Activated CD4-positive, alpha-beta T cell treated with anti-CD3 and anti-CD28 coated beads, Interleukin-2, amount 10 ng/mL, durations not matched to agents 24 days and 14 days (primary cell): Measurements from ENCODE around the gene CFL1. TPM values are rescaled to one million over a fixed set of nuclear protein-coding genes. Genes with fewer than 3 reads are reported as not detected.
A peak's percentile ranks its signal among the peaks of the same experiment; 100 is the strongest.

Experiments
- DNase-seq: peaks from one replicate; pipeline ENCODE4 v3.0.0; 2022
- H3K27ac Mint-ChIP-seq: one replicate; pipeline ENCODE4 v1.8.0; 2022; ENCODE audit warnings: mild to moderate bottlenecking, mixed read lengths
- H3K27me3 Mint-ChIP-seq: one replicate; pipeline ENCODE4 v1.8.0; 2022; ENCODE audit warnings: mixed read lengths
- H3K36me3 Mint-ChIP-seq: one replicate; pipeline ENCODE4 v1.8.0; 2022; ENCODE audit warnings: low read depth, mild to moderate bottlenecking, mixed read lengths
- H3K4me1 Mint-ChIP-seq: one replicate; pipeline ENCODE4 v1.8.0; 2021; ENCODE audit warnings: mixed read lengths
- H3K4me3 Mint-ChIP-seq: one replicate; pipeline ENCODE4 v1.8.0; 2022; ENCODE audit warnings: mild to moderate bottlenecking, moderate library complexity, mixed read lengths
- H3K9me3 Mint-ChIP-seq: one replicate; pipeline ENCODE4 v1.8.0; 2021; ENCODE audit warnings: mixed read lengths
- intact Hi-C: fragments of 100-400 bp; cut with micrococcal nuclease; formaldehyde crosslinking; loops from one replicate; pipeline ENCODE4 v1.15.1; 2023
- total RNA-seq: library from RNA; stranded (reverse); gene quantifications from 2 replicates; pipeline ENCODE4 v1.2.3, GENCODE V29; 2022

The CFL1 gene
- total RNA-seq, 1 donor from 2014 or later = 1,047 TPM

DNA sequence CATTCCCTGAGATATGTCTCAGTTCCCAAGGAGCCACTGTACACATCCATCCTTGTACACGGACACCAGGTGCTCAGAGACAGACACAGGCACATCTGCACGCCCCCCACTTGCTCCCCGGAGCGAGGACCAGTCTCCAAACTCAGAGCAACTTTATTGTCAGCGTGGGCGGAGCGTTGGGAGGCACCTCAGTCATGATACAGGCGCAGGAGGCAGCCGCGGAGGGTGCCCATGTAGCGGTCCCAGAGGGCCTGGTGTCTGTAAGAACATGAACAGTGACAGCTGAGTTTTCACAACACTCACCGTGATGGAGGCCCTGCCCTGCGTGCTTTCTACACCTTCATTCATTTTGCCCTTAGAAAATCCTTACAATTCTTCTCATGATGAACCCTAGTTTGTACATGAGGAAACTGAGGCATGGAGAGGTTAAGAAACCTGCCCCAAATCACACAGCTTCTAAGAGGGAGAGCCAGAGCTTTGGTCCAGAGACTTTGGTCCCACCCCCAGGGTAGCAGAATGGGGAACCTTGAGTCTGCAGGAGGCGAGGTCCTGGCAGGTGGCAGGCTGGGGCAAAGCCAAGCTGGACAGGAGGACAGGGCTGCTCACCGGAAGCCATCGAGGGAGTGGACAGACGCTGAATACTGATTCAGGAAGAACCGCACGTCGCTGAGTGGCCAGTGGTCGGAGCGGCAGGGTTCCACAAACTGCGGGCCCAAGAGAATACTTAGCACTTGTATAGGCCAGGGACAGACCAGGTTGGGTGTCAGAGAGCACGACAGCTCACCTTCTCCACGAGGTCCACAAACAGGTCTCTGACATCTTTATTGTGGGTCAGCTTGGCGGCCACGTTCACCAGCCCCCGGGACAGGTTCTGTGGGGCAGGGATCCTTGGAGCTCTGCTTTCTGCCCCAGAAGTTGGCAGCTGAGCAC, 26.1 kb upstream of the CFL1 start:
- no peaks in the 10 kb centered on the region for H3K9me3 Mint-ChIP-seq
- H3K36me3 Mint-ChIP-seq = peaks cover 28% of the 10 kb centered on the region
- no peaks in the 10 kb centered on the region for H3K27me3 Mint-ChIP-seq
- peaks cover 43% of the 10 kb centered on the region for H3K4me1 Mint-ChIP-seq
- intact Hi-C loops = loop anchor here (1.0 kb wide), 1 partner anchor 105 kb away; no protein-coding TSS in a partner anchor
- H3K27ac Mint-ChIP-seq = peak overlapping the region; percentile 62
- H3K4me3 Mint-ChIP-seq = no peak overlapping the region
- no peak for DNase-seq

DNA sequence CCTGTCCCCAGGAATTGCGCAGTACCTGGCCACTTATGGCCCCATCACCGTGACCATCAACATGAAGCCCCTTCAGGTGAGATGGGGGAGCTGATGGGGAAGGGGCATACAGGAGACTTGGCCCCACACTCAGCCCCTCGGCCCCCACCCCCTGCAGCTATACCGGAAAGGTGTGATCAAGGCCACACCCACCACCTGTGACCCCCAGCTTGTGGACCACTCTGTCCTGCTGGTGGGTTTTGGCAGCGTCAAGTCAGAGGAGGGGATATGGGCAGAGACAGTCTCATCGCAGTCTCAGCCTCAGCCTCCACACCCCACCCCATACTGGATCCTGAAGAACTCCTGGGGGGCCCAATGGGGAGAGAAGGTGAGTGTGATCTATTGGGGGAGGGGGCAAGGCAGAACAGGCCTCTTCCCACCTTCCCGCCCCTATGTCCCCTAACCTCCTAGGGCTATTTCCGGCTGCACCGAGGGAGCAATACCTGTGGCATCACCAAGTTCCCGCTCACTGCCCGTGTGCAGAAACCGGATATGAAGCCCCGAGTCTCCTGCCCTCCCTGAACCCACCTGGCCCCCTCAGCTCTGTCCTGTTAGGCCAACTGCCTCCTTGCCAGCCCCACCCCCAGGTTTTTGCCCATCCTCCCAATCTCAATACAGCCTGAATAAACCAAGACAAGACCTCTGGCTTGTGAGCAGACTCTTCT, 25.2 kb upstream of the CFL1 start:
- no peaks in the 10 kb centered on the region for H3K9me3 Mint-ChIP-seq
- no peak overlapping the region for H3K27ac Mint-ChIP-seq
- H3K36me3 Mint-ChIP-seq = peaks cover 27% of the 10 kb centered on the region
- DNase-seq = no peak
- intact Hi-C loops = no loop called here
- H3K4me1 Mint-ChIP-seq = peaks cover 42% of the 10 kb centered on the region
- H3K27me3 Mint-ChIP-seq = no peaks in the 10 kb centered on the region
- H3K4me3 Mint-ChIP-seq = no peak overlapping the region

DNA sequence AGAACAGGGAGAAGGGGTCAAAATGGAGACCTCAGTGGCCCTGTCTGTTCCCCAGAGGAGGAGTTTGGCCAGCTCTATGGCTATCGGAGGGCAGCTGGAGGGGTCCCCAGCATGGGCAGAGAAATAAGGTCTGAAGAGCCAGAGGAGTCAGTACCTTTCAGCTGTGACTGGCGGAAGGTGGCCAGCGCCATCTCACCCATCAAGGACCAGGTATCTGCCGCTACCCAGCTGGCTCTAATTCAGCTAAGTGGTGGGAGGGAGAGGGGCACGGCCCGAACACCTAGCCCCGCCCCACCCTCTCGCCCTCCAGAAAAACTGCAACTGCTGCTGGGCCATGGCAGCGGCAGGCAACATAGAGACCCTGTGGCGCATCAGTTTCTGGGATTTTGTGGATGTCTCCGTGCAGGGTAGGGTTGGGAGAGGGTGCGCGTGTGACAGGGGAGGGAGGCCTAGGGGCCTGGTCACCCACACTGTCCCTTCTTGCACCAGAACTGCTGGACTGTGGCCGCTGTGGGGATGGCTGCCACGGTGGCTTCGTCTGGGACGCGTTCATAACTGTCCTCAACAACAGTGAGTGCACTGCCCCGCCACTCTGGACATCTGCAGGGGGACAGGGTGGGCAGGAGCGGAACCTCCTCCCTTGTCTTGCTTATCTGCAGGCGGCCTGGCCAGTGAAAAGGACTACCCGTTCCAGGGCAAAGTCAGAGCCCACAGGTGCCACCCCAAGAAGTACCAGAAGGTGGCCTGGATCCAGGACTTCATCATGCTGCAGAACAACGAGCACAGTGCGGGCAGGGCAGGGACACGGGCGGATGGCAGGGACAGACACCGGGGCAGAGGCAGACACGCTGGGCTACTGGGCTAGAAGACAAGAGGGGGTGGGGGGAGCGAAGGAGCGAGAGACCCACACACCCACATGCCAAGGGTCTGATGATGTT, 24.4 kb upstream of the CFL1 start:
- H3K4me3 Mint-ChIP-seq = no peak overlapping the region
- no peaks in the 10 kb centered on the region for H3K9me3 Mint-ChIP-seq
- H3K4me1 Mint-ChIP-seq = peaks cover 40% of the 10 kb centered on the region
- H3K36me3 Mint-ChIP-seq = peaks cover 26% of the 10 kb centered on the region
- no peak overlapping the region for H3K27ac Mint-ChIP-seq
- no peaks in the 10 kb centered on the region for H3K27me3 Mint-ChIP-seq
- DNase-seq = no peak
- intact Hi-C loops = no loop called here

DNA sequence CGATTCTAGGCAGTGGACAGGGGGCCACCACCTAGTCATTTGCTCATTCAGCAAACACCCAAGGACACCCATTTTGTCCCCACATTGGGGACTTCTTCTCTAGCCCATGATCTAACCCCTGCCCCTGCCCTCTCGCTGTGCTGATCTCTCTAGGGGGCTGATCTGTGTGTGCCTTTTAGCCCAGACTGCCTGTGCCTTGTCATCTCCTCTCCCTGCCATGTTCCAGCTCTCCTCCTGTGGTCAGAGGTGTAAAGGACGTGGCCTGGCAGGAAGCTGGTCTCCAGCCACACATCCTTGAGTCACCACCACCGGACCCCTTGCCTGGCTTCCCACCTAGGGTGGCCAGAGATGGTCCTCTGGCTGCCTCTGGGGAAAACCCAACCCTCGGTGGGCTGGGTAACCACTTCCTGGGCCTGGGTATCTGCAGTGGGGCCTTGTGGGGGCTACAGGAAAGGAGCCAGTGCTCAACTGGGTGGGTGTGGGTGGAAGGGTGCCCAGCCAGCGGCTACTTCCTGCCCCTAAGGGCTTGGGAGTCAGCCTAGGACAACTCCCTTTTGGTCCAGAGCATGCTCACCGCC, 23.0 kb upstream of the CFL1 start:
- H3K4me1 Mint-ChIP-seq = peaks cover 34% of the 10 kb centered on the region
- no peaks in the 10 kb centered on the region for H3K27me3 Mint-ChIP-seq
- DNase-seq = peak; percentile 70
- H3K27ac Mint-ChIP-seq = peak overlapping the region; percentile 43
- no peaks in the 10 kb centered on the region for H3K9me3 Mint-ChIP-seq
- H3K4me3 Mint-ChIP-seq = peak overlapping the region; percentile 13
- intact Hi-C loops = no loop called here
- peaks cover 16% of the 10 kb centered on the region for H3K36me3 Mint-ChIP-seq

DNA sequence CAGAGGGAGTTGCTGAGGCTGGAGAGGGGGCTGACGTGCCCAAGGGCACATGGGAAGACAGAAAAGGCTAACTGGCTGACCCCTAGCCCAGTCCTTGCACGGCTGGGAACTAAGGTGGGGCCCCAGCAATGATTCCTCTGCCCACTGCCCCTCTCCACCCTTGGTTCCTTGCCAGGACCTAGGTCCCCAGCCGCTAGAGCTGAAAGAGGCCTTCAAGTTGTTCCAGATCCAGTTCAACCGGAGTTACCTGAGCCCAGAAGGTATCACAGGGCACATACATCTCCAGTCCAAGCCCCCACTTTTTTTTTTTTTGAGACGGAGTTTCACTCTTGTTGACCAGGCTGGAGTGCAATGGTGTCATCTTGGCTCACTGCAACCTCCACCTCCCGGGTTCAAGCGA, 22.0 kb upstream of the CFL1 start:
- peak overlapping the region; percentile 66 for H3K4me3 Mint-ChIP-seq
- no peaks in the 10 kb centered on the region for H3K27me3 Mint-ChIP-seq
- peak overlapping the region; percentile 80 for H3K27ac Mint-ChIP-seq
- peaks cover 30% of the 10 kb centered on the region for H3K4me1 Mint-ChIP-seq
- intact Hi-C loops = no loop called here
- no peaks in the 10 kb centered on the region for H3K9me3 Mint-ChIP-seq
- DNase-seq = no peak
- peaks cover 16% of the 10 kb centered on the region for H3K36me3 Mint-ChIP-seq

DNA sequence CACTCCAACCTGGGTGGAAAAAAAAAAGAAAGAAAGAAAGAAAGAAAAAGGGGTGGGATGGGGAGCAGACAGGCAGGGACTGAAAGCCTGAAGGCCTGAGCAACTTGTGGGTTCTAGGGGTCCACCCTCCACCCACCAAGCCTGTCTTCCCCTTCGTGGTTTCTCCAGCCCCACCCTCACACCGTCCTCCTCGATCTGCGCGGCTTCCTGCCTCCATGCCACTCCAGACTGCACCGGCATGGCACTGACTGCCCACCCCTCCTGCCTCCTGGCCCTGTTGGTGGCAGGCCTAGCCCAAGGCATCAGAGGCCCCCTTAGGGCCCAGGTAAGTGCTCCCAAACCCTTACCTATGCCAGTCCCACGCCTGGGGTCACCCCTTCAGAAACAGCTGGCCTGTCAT, 21.6 kb upstream of the CFL1 start, which contains the start of gene CTSW:
CTSW (plus strand) TSS at position 221 of the 400 bp plus-strand sequence; CDS start at position 239, 18 bp downstream.
- H3K4me1 Mint-ChIP-seq = peaks cover 28% of the 10 kb centered on the region
- DNase-seq = peak; percentile 78
- H3K36me3 Mint-ChIP-seq = peaks cover 14% of the 10 kb centered on the region
- H3K27ac Mint-ChIP-seq = peak within 1 kb of the TSS; percentile 80
- no peaks in the 10 kb centered on the region for H3K9me3 Mint-ChIP-seq
- peak within 1 kb of the TSS; percentile 66 for H3K4me3 Mint-ChIP-seq
- no peaks in the 10 kb centered on the region for H3K27me3 Mint-ChIP-seq
- intact Hi-C loops = no loop called here

DNA sequence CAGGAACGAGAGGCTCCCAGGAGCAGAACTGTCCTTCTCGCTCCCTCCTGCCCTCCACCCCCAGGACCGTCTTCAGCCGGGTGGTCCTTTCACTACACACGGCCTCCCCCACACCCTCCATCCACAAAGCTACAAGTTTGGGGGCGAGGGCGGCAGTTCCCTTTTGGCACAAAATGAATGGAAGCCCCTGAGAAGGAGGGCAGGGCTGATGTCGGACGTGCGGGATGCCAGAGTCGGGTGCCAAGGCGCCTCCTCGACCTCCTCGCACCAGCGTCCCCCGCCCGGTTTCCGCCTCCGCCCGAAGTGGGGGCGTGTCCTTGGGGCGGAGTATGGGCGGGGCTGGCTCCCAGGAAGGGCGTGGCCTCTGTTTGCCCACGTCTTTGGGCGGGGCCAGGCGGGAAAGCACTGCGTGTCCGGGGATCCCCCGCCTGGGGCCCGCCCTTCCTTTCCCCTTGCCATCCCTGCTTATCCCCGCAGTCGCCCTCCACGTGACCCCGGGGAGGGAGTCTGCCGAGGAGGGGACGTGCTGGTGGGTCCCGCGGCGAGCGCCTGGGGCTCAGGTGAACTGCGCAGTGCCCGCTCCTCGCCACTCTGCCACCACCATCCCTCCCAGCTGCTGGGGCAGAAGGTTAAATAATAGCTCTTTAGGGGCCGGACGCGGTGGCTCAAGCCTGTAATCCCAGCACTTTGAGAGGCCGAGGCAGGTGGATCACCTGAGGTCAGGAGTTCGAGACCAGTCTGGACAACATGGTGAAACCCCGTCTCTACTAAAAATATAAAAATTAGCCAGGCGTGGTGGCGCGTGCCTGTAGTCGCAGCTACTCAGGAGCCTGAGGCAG, 15.6 kb upstream of the CFL1 start:
- intact Hi-C loops = loop anchor here (1.0 kb wide), 1 partner anchor 14 kb away; no protein-coding TSS in a partner anchor
- peak overlapping the region; percentile 80 for H3K4me3 Mint-ChIP-seq

DNA sequence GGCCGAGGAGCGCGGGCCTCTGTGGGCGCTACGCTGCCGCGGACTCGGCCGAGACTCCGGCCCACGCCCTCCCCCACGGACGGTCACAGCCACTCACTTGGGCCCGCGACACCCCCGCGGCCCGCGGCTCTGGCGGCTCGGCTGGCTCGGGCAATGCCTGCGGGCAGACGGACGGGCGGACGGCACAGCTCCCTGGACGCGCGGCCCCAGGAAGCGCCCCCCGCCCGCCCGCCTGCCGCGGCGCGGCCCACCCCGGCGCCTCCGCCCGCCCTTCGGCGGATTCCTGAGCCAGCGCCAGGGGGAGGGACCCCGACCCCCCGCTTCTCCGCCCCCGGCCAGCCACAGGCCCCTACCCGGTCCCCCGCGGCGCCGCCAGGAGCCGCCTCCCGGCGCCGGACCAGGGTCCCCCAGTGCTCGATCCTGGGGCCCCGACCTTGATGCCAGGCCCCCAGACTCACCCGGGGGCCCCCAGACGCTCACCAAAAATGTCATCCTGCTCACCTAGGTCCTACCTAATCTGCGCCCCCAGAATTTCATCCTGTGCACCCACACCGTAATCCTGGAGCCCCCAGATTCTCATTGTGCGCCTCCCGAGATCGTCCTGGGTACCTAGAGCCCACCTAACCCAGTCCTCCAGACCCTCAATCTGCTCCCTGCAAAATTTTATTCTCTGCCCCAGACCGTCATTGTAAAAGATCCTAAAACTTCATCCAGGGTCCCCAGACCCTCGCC, 14.8 kb upstream of the CFL1 start, which contains the start of gene EFEMP2:
EFEMP2 (minus strand) TSS at position 215 of the 732 bp plus-strand sequence. CDS start 446 bp downstream, outside the sequence.
- Mint-ChIP-seq H3K27ac (peak within 1 kb of the TSS; percentile 22), H3K9me3 (no peaks in the 10 kb centered on the region), H3K36me3 (peaks cover 2% of the 10 kb centered on the region), H3K4me3 (peak within 1 kb of the TSS; percentile 80), H3K4me1 (peaks cover 16% of the 10 kb centered on the region), H3K27me3 (no peaks in the 10 kb centered on the region)
- intact Hi-C loops = loop anchor here (1.0 kb wide), 1 partner anchor 13 kb away; no protein-coding TSS in a partner anchor
- DNase-seq = no peak

More for the DNA sequence above, 15.6 kb upstream of the CFL1 start:
- H3K9me3 Mint-ChIP-seq = no peaks in the 10 kb centered on the region
- H3K4me1 Mint-ChIP-seq = peaks cover 19% of the 10 kb centered on the region
- H3K27me3 Mint-ChIP-seq = no peaks in the 10 kb centered on the region
- peak; percentile 100 for DNase-seq
- peak overlapping the region; percentile 22 for H3K27ac Mint-ChIP-seq
- peaks cover under 1% of the 10 kb centered on the region for H3K36me3 Mint-ChIP-seq

DNA sequence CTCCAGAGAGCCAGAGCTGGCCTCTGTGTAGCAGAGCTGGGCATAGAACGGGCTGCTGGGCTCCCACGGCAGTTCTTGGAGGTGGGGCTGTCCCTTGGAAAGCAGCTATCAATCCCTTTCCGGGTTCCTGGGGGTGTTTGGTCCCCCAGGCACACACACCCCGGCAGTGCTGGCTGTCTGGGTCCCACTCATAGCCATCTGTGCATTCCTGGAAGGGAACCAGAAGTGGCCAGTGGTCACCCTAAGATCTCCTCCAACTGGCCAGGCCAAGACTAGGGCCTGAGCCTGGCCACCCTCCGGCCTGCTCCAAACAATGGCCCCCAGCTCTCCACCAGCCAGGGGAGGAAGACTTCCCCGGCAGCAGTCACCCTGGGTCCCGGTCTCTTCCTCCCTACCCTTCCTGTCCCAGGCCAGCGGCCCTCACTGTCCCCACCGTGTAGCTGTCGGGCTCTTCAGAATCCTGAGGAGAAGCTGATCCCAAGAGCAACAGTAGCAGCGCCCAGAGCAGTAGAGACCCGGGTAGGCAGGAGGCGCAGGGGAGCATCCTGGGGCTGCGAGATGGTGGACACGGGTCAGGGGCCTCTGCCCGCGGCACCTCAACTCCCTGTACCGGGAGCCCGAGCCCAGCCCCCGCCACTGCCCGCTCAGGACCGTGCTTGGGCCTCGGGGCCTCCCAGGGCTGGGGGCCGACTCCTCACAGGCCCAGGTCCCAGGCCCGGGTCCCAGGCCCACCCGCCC, 14.0 kb upstream of the CFL1 start:
- peaks cover 18% of the 10 kb centered on the region for H3K4me1 Mint-ChIP-seq
- no peaks in the 10 kb centered on the region for H3K9me3 Mint-ChIP-seq
- intact Hi-C loops = no loop called here
- H3K27ac Mint-ChIP-seq = no peak overlapping the region
- H3K4me3 Mint-ChIP-seq = peak overlapping the region; percentile 37
- H3K27me3 Mint-ChIP-seq = no peaks in the 10 kb centered on the region
- DNase-seq = no peak
- H3K36me3 Mint-ChIP-seq = peaks cover 6% of the 10 kb centered on the region

DNA sequence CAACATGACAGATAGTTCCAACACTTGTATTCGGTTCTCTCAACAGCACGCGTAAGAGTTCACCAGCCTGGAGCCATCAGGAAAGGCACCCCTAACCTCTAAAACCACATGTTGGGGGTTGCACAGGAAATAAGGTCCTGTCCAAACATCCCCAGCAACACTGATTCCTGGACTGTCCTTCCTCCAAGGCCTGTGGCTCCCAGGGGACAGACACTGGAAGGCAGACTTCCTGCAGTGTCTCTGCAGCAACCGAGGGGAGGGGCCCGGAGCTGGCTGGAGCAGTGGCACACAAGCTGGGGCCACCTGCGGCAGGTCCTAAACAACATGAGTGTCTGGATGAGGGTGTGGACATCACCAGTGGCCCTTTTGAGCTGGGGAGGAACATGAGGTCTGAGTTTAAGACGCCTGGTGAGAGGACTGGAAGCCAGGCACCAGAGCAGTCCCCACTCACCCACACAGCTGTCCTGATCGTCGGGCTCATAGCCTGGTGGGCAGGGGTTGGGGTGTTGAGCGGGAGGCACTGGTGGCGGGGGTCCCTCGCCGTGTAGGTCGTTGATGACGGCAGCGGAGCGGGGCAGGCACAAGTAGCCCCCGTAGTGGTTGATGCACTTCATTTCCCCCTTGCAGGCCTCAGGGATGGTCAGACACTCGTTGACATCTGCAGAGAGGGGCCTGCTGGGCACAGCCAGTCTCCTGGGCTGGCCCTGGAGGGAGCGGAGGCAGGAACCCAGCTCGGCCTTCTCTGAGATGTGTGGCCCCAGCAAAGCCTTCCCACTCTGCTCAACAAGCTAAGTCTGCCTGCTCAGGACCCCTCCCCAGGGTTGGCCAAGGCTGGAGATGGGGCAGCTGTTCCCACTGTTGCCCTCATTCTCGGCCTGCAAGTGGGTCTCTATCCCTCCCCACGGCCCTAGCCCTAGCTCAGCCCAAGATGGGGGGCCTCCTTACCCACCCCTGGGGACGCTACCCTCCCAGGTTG, 13.0 kb upstream of the CFL1 start:
- peaks cover 14% of the 10 kb centered on the region for H3K4me1 Mint-ChIP-seq
- H3K27me3 Mint-ChIP-seq = no peaks in the 10 kb centered on the region
- peak; percentile 67 for DNase-seq
- intact Hi-C loops = no loop called here
- H3K36me3 Mint-ChIP-seq = peaks cover 10% of the 10 kb centered on the region
- no peaks in the 10 kb centered on the region for H3K9me3 Mint-ChIP-seq
- no peak overlapping the region for H3K27ac Mint-ChIP-seq
- no peak overlapping the region for H3K4me3 Mint-ChIP-seq
